ENCODE results near the gene ADH7.
"Not testable (repeated sequence)": the region's sequence is repeated elsewhere in the genome, so short reads cannot be mapped to it uniquely, and the experiment has no call there.

ADH7 gene

DNA sequence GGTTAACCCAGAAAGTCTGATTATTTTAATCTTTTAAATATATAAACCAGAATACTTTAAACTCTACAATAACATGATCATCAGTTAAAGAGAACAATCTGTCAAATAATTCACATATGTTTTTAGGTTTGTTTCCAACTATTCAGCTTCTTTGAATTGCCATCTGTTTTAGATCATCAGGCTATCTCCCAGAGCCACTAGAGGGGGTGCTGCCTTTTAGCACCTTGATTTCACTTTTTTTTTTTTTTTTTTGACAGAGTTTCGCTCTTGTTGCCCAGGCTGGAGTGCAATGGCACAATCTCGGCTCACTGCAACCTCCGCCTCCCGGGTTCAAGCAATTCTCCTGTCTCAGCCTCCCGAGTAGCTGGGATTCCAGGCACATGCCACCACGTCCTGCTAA is 57.8 kb downstream of the ADH7 start:
- peak; percentile 1 for DNase-seq

DNA sequence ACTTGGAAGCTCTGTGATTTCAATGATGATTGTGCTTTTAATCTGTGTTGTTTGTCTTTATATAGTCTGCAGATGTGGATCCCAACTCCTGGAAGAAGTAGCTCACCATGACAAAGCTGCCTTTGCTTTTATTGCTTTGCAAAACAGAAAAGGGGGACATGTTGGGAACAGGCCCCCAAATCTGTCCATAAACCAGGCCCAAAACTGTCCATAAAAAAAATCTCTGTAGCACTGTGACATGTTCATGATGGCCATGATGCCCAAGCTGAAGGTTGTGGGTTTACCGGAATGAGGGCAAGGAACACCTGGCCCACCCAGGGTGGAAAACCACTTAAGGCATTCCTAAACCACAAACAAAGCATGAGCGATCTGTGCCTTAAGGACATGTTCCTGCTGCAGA is 62.7 kb downstream of the ADH7 start:
- not testable (repeated sequence) for DNase-seq

DNA sequence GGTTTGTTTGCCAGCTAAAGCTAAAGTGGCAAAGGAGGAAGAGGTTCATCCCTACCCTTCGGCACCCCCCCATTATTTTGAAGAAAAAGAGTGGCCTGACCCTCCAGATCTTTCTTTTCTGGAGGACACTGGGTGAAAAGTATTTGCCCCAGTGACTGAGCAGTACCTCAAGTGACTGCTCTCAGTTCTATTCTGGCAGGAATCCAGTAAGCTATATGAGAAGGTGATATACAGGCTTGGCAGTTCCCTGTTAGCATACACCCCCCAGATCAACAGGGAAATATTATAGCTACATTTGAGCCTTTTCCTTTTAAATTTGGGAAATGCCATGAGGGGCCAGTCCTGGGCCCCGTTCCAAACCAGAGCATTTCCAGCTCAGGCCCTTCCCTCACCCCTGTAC is 67.3 kb downstream of the ADH7 start:
- peak; percentile 24 for DNase-seq

DNA sequence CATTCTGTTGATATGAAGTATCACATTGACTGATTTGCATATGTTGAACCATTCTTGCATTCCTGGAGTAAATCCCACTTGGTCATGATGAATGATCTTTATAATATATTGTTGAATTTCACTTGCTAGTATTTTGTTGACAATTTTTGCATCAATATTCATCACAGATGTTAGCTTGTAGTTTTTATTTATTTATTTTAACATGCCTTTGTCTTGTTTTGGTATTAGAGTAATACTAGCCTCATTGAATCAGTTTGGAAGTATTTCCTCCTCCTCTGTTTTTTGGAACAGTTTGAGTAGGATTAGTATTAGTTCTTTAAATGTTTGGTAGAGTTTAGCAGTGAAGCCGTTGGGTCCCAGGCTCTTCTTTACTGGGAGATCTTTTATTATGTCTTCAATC is 68.7 kb downstream of the ADH7 start:
- DNase-seq = no peak

DNA sequence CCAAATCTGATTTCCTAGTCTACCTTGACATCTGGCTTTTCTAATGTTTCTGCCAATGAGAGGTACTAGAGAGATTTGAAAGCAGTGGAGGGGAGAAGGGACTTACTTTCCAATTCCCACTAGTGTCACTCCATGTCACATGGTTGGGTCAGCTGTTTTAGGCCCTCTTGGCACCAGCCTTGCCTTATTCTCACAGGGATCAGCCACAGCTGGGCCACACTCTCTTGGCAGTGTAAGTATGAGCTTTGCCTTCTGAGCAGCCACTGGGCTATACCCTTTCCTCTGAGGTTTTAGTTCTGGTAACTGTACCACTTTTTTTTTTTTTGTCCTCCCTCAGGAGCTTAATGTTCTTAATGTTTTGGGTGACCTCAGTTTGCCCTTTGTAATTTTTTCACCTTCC is 72.4 kb downstream of the ADH7 start:
- no peak for DNase-seq

All from NCI-H69 (cell line).